ENCODE measurements around the gene NFKB2. TPM values are rescaled to one million over a fixed set of nuclear protein-coding genes. Genes with fewer than 3 reads are reported as not detected.

The NFKB2 gene
- total RNA-seq = 20.3 and 24.3 TPM in 2 replicates

GRCh38 chr10:102395400-102396316, at the start of gene NFKB2:
TSS of gene NFKB2 (plus strand) at chr10:102395705. CDS start at chr10:102395960, 255 bp downstream.

GRCh38 chr10:102418622-102419268, 23.2 kb downstream of the NFKB2 start, which contains the start of gene PSD:
TSS of gene PSD (minus strand) at chr10:102418785. CDS start at chr10:102417038, 1,747 bp downstream.

GRCh38 chr10:102420714-102421506, 25.4 kb downstream of the NFKB2 start, which contains the start of gene FBXL15:
TSS of gene FBXL15 (plus strand) at chr10:102420836. CDS start at chr10:102421130, 294 bp downstream.

GRCh38 chr10:102432162-102432950, 36.9 kb downstream of the NFKB2 start, which contains the start of gene CUEDC2:
TSS of gene CUEDC2 (minus strand) at chr10:102432574. CDS start at chr10:102425188, 7,386 bp downstream.

GRCh38 chr10:102451105-102451969, 55.8 kb downstream of the NFKB2 start, which contains the start of gene C10orf95:
TSS of gene C10orf95 (minus strand) at chr10:102451543. CDS start at chr10:102451093, 450 bp downstream.

Small RNAs within 50 kb of the gene (small RNA-seq; reads per million reads assigned to genes)
- 8.3 reads per million, percentile 90 among the genes with 10 or more reads in this experiment for gene MIR146B

Other genes with a start within 250 kb of the NFKB2 start
- gene NOLC1, start 243.3 kb upstream of the NFKB2 start, total RNA-seq = 75.4 and 76.1 TPM in 2 replicates
- gene ELOVL3, start 169.4 kb upstream of the NFKB2 start, total RNA-seq = not detected in 2 replicates
- gene PITX3, start 154.2 kb upstream of the NFKB2 start, total RNA-seq = not detected in 2 replicates
- gene GBF1, start 150.2 kb upstream of the NFKB2 start, total RNA-seq = 54.9 and 55.9 TPM in 2 replicates
- 0.07 and 0.13 TPM in 2 replicates for gene PSD, start 23.1 kb downstream of the NFKB2 start, total RNA-seq
- 5.2 and 6.0 TPM in 2 replicates for gene FBXL15, start 25.1 kb downstream of the NFKB2 start, total RNA-seq
- gene CUEDC2, start 36.9 kb downstream of the NFKB2 start, total RNA-seq = 44.4 and 49.7 TPM in 2 replicates
- gene C10orf95, start 55.8 kb downstream of the NFKB2 start, total RNA-seq = 0.13 and 0.29 TPM in 2 replicates
- gene ACTR1A, start 107.0 kb downstream of the NFKB2 start, total RNA-seq = 143 and 164 TPM in 2 replicates
- 4.5 and 6.7 TPM in 2 replicates for gene SUFU, start 108.3 kb downstream of the NFKB2 start, total RNA-seq
- gene TRIM8, start 248.8 kb downstream of the NFKB2 start, total RNA-seq = 114 and 139 TPM in 2 replicates

Data from thoracic aorta endothelial cell (primary cell).